GM12864 (cell line): ENCODE measurements around the gene WDR54.
"Not testable (repeated sequence)": the region's sequence is repeated elsewhere in the genome, so short reads cannot be mapped to it uniquely, and the experiment has no call there.

Experiments used
- DNase-seq: peaks from one replicate; pipeline ENCODE4 v3.0.0-alpha.2; 2011; ENCODE audit warnings: low read depth
- H3K4me3 ChIP-seq: 2 replicates; pipeline ENCODE4 v1.5.1; 2011; ENCODE audit warnings: mild to moderate bottlenecking, low read depth, low read length, control low read depth
- CTCF ChIP-seq: IDR thresholded peaks from 2 replicates; pipeline ENCODE4 v1.5.1; 2011; ENCODE audit warnings: low read depth, mild to moderate bottlenecking, moderate library complexity, low read length, control low read depth, inconsistent platforms; ENCODE audit errors: missing control alignments

WDR54 gene

GRCh38 chr2:74441690-74442482, 20.4 kb downstream of the WDR54 start, which contains the start of gene RTKN:
Gene RTKN (minus strand): TSS chr2:74441937. CDS start chr2:74441816, 121 bp downstream.
- TF ChIP-seq CTCF: no peak
- DNase-seq: no peak
- peak within 1 kb of the TSS; percentile 38 for H3K4me3 ChIP-seq

GRCh38 chr2:74442483-74443297, 21.2 kb downstream of the WDR54 start:
- H3K4me3 ChIP-seq: peak overlapping the region; percentile 28; the same call in 1 of the 2 replicates
- not testable (repeated sequence) for DNase-seq

GRCh38 chr2:74444498-74445318, 23.2 kb downstream of the WDR54 start:
- H3K4me3 ChIP-seq: no peak overlapping the region
- no peak for DNase-seq
- no peak for TF ChIP-seq CTCF

- no peak for DNase-seq
- no peak overlapping the region for H3K4me3 ChIP-seq
- TF ChIP-seq CTCF: no peak
Observed at GRCh38 chr2:74447230-74447999, 25.9 kb downstream of the WDR54 start.

- no peak overlapping the region for H3K4me3 ChIP-seq
- no peak for TF ChIP-seq CTCF
- DNase-seq: no peak
Observed at GRCh38 chr2:74448771-74449170, 27.2 kb downstream of the WDR54 start.

GRCh38 chr2:74450570-74451190, 29.1 kb downstream of the WDR54 start:
- no peak for DNase-seq
- TF ChIP-seq CTCF: no peak
- no peak overlapping the region for H3K4me3 ChIP-seq
